GM13976 (cell line): ENCODE measurements around the gene ZNRF1.

Experiments used
- DNase-seq: peaks from one replicate; pipeline ENCODE4 v3.0.0; 2012; ENCODE audit warnings: low spot score
- CTCF ChIP-seq: IDR thresholded peaks from 2 replicates; pipeline ENCODE4 v1.5.1; 2012; ENCODE audit warnings: borderline replicate concordance, mild to moderate bottlenecking; ENCODE audit not compliant: insufficient read depth; ENCODE audit errors: extremely low read depth, missing control alignments, control extremely low read depth
- in situ Hi-C: fragments of 300-500 bp; cut with MboI; formaldehyde crosslinking; loops from one replicate; pipeline ENCODE4 v1.12.0; 2022; ENCODE audit warnings: low sequenced_read_pairs, mixed read lengths, inconsistent platforms; ENCODE audit not compliant: unreplicated experiment

Gene ZNRF1

GRCh38 chr16:75080205-75081029 lies 81.6 kb downstream of the ZNRF1 start:
- in situ Hi-C loops = no loop called here
- no peak for TF ChIP-seq CTCF
- no peak for DNase-seq

- in situ Hi-C loops = no loop called here
- DNase-seq = no peak
- no peak for TF ChIP-seq CTCF
Measured at GRCh38 chr16:75081179-75081859, 82.5 kb downstream of the ZNRF1 start.

- TF ChIP-seq CTCF = no peak
- no peak for DNase-seq
- in situ Hi-C loops = no loop called here
Measured at GRCh38 chr16:75083813-75084212, 85.0 kb downstream of the ZNRF1 start.

DNA sequence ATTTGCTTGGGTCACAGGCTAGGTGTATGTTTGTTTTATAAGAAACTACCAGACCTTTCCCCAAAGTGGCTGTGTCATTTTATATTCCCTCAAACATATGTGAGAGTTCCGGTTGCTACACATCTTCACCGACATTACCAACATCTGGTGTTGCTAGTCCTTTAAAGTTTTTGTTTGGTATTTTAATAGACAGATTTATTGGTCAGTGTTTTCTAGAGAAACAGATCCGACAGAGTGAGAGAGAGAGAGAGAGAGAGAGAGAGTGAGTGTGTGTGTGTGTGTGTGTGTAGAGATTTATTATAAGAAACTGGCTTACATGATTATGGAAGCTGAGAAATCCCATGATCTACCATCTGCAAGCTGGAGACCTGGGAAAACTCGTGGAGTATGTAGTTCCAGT lies 86.7 kb downstream of the ZNRF1 start:
- DNase-seq = no peak
- in situ Hi-C loops = no loop called here
- no peak for TF ChIP-seq CTCF

DNA sequence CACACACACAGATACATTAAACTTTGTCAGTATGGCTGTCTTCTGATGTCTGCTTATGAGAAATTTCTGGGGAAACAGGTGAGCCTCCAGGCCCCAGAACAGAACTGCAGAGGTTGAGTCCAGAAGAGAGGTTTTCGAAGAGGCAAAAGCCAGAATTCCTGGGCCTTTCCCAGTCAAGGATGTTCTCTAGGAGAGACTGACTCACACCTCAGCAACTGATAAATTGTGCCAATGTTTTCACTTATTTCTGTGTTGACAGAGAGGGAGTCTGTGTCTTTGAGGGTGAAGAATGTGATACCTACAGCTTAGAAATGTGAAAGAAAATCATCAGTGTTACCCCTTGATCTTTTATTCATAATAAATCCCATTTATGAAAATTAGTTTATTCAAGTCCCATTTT lies 87.5 kb downstream of the ZNRF1 start:
- no peak for TF ChIP-seq CTCF
- in situ Hi-C loops = no loop called here
- DNase-seq = no peak

DNA sequence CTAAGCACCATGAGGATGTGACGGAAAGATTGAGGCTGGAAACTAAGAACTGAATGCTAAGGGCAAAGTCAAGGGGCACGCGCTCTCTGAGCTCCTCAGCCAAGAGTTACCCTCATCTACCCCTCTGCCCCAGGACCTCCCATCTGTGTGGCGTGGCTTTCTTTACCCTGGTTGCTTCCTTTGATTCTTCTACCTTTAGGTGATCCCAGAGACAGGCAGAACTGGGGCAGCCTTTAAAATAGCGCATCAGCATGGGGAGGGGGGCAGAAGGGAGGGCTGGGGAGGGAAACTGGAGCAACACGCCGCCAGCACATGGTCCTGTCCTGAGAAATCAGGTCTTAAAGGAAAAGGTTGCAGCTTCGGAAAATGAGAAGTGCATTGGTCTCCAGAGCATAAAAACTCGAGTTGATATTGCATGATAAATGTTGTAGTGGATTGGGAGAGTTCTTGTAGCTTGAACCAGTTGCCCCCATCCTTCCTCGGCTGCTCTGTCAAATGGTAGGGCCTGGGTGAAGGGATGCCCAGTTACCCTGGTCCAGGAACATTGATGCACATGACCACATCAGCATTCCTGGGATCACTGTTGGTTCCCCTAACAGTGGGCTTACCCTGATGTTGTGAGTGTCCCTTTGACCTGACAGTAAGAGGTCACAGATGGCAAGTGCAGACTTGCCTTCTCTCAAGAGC lies 88.0 kb downstream of the ZNRF1 start:
- in situ Hi-C loops = no loop called here
- DNase-seq = no peak

More for the DNA sequence above, 88.0 kb downstream of the ZNRF1 start:
- TF ChIP-seq CTCF = no peak
